MCF 10A (cell line): ENCODE data around the gene CFAP97. TPM values are rescaled to one million over a fixed set of nuclear protein-coding genes. Genes with fewer than 3 reads are reported as not detected.
"Not testable (repeated sequence)": the region's sequence is repeated elsewhere in the genome, so short reads cannot be mapped to it uniquely, and the experiment has no call there.

Experiments
- BruUV-seq: library from RNA; stranded (reverse); fragments of 400-500 nt; replicated peaks from 2 replicates; lab custom pipeline; 2021; lab: Mats Ljungman, UMichigan
- CTCF ChIA-PET: fragments of 300-600 bp; sonication (Branson Sonifier 250); formaldehyde crosslinking; extraction: SDS; loops from one replicate; lab custom pipeline; 2021; ENCODE audit warnings: antibody characterized with exemption, inconsistent platforms; lab: Yijun Ruan, JAX
- POLR2A ChIA-PET: fragments of 300-600, 350-650 bp; sonication (Branson Sonifier 250); formaldehyde crosslinking; extraction: SDS; loops from one replicate; lab custom pipeline; 2020; ENCODE audit warnings: antibody characterized with exemption, inconsistent platforms; lab: Yijun Ruan, JAX
- DNase-seq: peaks from one replicate; pipeline ENCODE4 v3.0.0-alpha.2; 2018; ENCODE audit not compliant: unreplicated experiment
- H3K27ac Mint-ChIP-seq: one replicate; pipeline ENCODE4 v1.8.0; 2022; ENCODE audit warnings: mild to moderate bottlenecking, low read depth, mixed read lengths; ENCODE audit not compliant: unreplicated experiment
- H3K27me3 Mint-ChIP-seq: one replicate; pipeline ENCODE4 v1.8.0; 2022; ENCODE audit warnings: mixed read lengths; ENCODE audit not compliant: insufficient read depth, unreplicated experiment
- H3K36me3 Mint-ChIP-seq: one replicate; pipeline ENCODE4 v1.8.0; 2022; ENCODE audit warnings: mild to moderate bottlenecking, moderate library complexity, mixed read lengths; ENCODE audit not compliant: insufficient read depth, unreplicated experiment
- H3K4me1 Mint-ChIP-seq: one replicate; pipeline ENCODE4 v1.8.0; 2022; ENCODE audit warnings: mixed read lengths; ENCODE audit not compliant: insufficient read depth, unreplicated experiment
- H3K4me3 Mint-ChIP-seq: one replicate; pipeline ENCODE4 v1.8.0; 2022; ENCODE audit warnings: mild to moderate bottlenecking, moderate library complexity, mixed read lengths; ENCODE audit not compliant: unreplicated experiment
- H3K9me3 Mint-ChIP-seq: one replicate; pipeline ENCODE4 v1.8.0; 2022; ENCODE audit warnings: mixed read lengths; ENCODE audit not compliant: unreplicated experiment
- intact Hi-C: fragments of 100-400 bp; cut with micrococcal nuclease; formaldehyde crosslinking; loops from 2 replicates; pipeline ENCODE4 v1.14.1; 2022
- total RNA-seq: library from RNA; stranded (reverse); gene quantifications from 2 replicates; pipeline ENCODE4 v1.2.3, GENCODE V29; 2022
- TF ChIP-seq, protein P1 (sequence below): fragments of 200-600 bp; IDR thresholded peaks from one replicate; pipeline ENCODE4 v1.8.0; 2022; ENCODE audit warnings: antibody characterized with exemption, mild to moderate bottlenecking; ENCODE audit not compliant: unreplicated experiment

Gene CFAP97
- total RNA-seq, 1 experiment from 2014 or later, result 95.0 TPM

DNA sequence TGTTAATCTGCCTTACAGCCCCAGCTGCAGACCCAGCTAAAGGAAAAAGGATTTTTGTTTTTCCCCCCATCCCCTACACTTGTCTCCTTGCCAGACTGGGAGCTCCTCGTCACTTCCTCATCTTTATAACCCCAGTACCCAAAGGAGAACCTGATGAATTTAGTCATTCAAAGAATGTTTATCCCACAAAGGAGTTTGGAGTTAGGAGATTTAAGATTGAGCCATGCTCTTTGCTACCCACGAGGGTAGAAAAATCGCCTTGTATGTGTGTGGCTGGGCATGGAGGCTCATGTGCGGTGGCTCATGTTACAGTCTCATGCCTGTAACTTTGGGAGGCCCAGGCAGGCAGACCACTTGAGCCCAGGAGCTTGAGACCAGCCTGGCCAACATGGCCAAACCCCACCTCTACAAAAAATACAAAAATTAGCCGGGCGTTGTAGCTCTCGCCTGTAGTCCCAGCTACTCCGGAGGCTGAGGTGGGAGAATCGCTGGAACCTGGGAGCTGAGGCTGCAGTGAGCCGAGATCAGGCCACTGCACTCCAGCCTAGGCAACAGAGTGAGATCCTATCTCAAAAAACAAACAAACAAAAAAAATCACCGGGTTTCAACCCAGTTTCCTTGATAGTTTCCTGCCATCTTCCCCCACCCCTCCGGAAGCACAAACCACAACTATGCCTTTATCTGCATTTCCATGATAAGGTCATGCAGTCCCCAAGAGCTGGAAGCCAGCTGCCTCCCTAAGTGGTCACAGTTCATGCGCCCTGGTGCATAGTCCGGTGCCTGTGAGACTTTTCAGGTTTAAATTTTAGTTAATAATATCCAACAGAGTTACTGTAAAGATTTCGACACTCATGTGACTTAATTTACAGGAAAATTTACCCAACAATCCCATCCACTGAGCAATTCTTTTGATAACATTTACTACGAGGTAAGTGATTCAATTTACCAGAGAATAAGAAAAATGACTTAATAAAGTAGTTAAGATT is 1.5 kb downstream of the CFAP97 start:
- H3K27me3 Mint-ChIP-seq, result no peaks in the 10 kb centered on the region
- POLR2A ChIA-PET, result interaction anchor here (0.7 to 1.0 kb wide), 3 partner anchors 41 to 469 kb away, joined by 3 read pairs; partner anchors contain the start of gene CENPU
- peaks cover 19% of the 10 kb centered on the region for H3K36me3 Mint-ChIP-seq
- peak overlapping the region; percentile 90 for H3K4me3 Mint-ChIP-seq
- H3K27ac Mint-ChIP-seq, result peak overlapping the region; percentile 94
- H3K4me1 Mint-ChIP-seq, result peaks cover 13% of the 10 kb centered on the region
- no peak for DNase-seq
- TF ChIP-seq, protein P1, sequence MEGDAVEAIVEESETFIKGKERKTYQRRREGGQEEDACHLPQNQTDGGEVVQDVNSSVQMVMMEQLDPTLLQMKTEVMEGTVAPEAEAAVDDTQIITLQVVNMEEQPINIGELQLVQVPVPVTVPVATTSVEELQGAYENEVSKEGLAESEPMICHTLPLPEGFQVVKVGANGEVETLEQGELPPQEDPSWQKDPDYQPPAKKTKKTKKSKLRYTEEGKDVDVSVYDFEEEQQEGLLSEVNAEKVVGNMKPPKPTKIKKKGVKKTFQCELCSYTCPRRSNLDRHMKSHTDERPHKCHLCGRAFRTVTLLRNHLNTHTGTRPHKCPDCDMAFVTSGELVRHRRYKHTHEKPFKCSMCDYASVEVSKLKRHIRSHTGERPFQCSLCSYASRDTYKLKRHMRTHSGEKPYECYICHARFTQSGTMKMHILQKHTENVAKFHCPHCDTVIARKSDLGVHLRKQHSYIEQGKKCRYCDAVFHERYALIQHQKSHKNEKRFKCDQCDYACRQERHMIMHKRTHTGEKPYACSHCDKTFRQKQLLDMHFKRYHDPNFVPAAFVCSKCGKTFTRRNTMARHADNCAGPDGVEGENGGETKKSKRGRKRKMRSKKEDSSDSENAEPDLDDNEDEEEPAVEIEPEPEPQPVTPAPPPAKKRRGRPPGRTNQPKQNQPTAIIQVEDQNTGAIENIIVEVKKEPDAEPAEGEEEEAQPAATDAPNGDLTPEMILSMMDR, result no peak
- no TSS peak for BruUV-seq
- H3K9me3 Mint-ChIP-seq, result no peaks in the 10 kb centered on the region
- intact Hi-C loops, result loop anchor here (2.0 to 10.0 kb wide), 2 partner anchors 195 to 273 kb away; partner anchors contain the start of genes ANKRD37 and CCDC110
- CTCF ChIA-PET, result interaction anchor here (0.6 to 6.3 kb wide), 4 partner anchors 19 to 1964 kb away, joined by 3 to 42 read pairs (median 4); no protein-coding TSS in a partner anchor

GRCh38 chr4:185198189-185198588 is 5.6 kb downstream of the CFAP97 start:
- Mint-ChIP-seq H3K27ac (peak overlapping the region; percentile 23), H3K36me3 (peaks cover 34% of the 10 kb centered on the region), H3K4me1 (peaks cover 13% of the 10 kb centered on the region)
- BruUV-seq, POLR2A ChIA-PET, DNase-seq, intact Hi-C loops, H3K27me3 Mint-ChIP-seq, H3K4me3 Mint-ChIP-seq, H3K9me3 Mint-ChIP-seq: not testable (repeated sequence)
- CTCF ChIA-PET, result interaction anchor here (0.6 to 6.3 kb wide), 2 partner anchors 15 to 49 kb away, joined by 4 to 42 read pairs; no protein-coding TSS in a partner anchor

GRCh38 chr4:185196437-185196836 is 7.4 kb downstream of the CFAP97 start:
- ChIA-PET POLR2A (interaction anchor here (0.6 to 1.7 kb wide), 4 partner anchors 10 to 577 kb away, joined by 3 to 4 read pairs (median 4); no protein-coding TSS in a partner anchor), CTCF (interaction anchor here (0.5 to 1.3 kb wide), 7 partner anchors 8 to 534 kb away, joined by 3 to 8 read pairs (median 3); no protein-coding TSS in a partner anchor)
- Mint-ChIP-seq H3K4me1 (peaks cover 11% of the 10 kb centered on the region), H3K9me3 (no peaks in the 10 kb centered on the region), H3K4me3 (no peak overlapping the region), H3K27ac (no peak overlapping the region), H3K36me3 (peaks cover 40% of the 10 kb centered on the region), H3K27me3 (no peaks in the 10 kb centered on the region)
- TF ChIP-seq, protein P1, result no peak
- intact Hi-C loops, result no loop called here
- DNase-seq, result no peak
- no TSS peak for BruUV-seq

GRCh38 chr4:185194924-185195888 is 8.6 kb downstream of the CFAP97 start:
- intact Hi-C loops, result no loop called here
- peaks cover 10% of the 10 kb centered on the region for H3K4me1 Mint-ChIP-seq
- POLR2A ChIA-PET, result interaction anchor here (1.6 kb wide), 1 partner anchor 11 kb away, joined by 3 read pairs; no protein-coding TSS in a partner anchor
- BruUV-seq, result no TSS peak
- CTCF ChIA-PET, result interaction anchor here (0.6 to 2.2 kb wide), 2 partner anchors 12 to 1354 kb away, joined by 4 to 8 read pairs; no protein-coding TSS in a partner anchor
- no peaks in the 10 kb centered on the region for H3K27me3 Mint-ChIP-seq
- TF ChIP-seq, protein P1, result no peak
- DNase-seq, result no peak
- no peaks in the 10 kb centered on the region for H3K9me3 Mint-ChIP-seq
- H3K4me3 Mint-ChIP-seq, result no peak overlapping the region
- peaks cover 44% of the 10 kb centered on the region for H3K36me3 Mint-ChIP-seq
- no peak overlapping the region for H3K27ac Mint-ChIP-seq
